GM19043 (cell line): ENCODE results near the gene WDR37.
A peak's percentile ranks its signal among the peaks of the same experiment; 100 is the strongest.
"Not testable (repeated sequence)": the region's sequence is repeated elsewhere in the genome, so short reads cannot be mapped to it uniquely, and the experiment has no call there.

Experiments used
- ATAC-seq: cut with Tn5 transposase; IDR thresholded peaks from one replicate; pipeline ENCODE4 v1.9.1; 2021; ENCODE audit warnings: low read depth; ENCODE audit not compliant: unreplicated experiment

Gene WDR37

DNA sequence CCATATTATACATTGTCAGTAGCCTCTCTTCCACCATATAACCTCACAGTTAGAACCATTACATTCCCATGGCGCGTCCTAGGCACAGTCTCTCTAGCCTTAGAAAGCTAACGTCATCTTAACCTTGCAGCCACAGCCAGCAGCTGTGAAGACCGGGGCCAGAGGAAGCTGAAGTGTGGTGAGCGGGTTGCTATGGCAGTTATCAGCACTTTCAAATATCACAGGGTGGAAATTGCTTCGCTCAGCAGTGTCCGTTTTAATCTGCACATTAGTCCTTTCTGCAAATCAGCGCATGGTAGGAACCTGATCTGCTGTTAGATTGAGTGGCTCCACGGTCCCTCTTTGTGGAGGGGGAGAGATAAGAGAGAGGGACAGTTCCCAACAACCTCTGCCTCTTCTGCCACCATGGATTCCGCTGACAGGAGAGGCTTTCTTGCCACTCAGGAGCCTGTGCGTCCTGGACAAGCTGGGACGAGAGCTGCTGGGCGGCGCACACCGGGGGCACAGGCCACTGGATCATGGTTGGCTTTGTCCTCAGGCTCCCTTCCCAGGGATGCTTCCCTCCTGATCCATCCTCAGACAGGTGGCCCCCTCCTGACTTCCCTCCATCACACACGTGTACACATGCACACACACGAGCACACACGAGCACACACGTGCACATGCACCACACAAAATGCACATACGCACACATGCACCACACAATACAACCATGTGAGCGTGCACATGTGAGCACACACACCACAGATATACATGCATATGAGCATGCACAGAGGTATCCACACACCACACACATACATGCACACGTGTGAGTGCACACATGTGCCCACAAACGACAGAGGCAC lies 93.8 kb downstream of the WDR37 start:
- ATAC-seq = no peak

DNA sequence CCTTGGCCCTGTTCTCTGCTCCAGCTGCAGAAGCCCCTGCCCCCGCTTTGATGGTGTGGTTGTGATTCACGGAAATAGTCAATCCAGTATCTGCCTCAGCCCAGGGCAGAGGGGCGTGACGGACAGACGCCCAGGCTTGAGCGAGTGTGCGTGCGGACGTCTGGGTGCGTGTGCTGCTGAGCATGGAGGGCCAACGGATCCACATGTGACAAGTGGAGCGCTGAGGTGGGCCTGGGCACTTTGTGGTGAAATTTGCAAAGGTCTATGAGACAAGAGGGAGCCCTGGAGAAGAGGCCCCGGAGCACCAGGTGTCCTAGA lies 94.4 kb downstream of the WDR37 start:
- ATAC-seq = no peak

DNA sequence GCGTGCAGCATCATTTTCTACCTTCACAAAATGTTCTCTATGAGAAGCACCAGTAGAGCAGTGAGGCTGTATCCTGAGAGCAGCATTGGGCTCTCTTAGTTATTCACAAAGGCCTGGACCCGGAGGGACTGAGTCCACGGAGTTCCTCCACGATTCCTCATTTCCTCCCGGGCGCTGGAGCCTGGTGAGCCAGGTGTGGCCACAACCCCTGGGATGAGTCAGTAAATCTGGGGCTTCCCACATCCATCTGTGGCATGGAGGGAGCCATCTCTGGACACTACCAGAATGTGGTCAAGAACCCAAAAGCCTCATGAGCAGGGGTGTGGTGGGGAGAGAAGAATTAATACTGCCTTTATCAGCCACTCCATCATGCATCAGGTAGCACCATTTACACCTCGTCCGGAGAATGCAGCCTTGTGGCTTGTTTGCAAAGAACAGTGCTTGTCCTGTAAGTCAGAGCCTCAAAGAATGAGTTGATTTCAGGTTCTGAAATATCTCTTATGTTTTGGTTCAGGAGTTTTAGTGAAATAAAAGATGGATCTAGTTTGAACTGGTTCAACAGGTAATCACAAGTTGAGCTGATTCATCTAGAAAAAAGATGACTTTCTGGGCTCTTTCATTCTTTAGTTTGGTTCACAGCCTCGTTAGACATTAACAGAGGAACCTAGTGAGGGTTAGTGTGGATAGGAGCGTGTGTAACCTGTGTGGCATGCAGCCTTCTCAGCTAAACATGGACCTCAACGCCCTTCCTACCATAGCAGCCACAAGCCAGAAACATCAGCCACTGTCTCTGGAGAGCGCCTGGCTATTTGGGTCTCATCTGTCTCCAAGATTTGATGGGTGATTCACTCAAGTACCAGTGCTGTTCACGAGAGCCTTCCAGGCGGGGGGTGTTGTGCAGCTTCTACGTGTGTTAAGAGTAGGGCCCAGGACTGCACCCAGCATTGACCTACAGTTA lies 95.2 kb downstream of the WDR37 start:
- peak; percentile 74 for ATAC-seq

DNA sequence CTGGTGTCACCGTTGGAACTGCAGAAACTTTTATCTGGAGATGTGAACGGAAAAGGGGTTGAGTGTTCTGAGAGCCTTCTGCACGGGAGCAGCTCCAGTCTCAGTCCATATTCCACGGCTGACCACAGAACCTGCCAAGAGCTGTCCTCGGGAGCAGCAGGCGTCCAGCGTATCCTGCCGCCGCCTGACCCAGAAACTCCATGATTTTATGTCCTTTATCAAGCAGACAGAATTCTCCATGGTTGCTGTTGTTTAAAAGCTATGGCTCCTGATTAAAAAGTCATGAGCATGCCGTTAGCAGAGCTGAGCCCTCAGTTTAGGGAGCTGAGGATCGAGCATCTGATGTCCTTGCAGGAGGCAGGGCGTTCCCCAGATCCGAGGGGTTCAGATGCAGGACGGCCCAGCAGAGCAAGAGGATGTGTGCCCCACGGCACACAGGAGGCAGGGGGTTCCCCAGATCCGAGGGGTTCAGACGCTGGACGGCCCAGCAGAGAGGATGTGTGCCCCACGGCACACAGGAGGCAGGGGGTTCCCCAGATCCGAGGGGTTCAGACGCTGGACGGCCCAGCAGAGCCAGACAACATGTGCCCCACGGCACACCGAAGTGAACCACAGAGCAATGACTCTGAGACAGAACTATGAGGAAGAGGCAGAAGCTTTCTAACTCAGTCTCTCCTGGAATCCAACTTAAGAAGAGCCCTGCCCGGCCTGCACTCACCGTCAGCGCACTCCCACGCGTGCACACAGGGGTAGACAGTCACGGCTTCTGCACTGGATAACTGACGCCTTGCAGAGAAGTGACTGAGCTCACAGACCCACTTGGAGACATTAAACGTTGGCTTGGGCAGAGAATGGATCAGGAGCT lies 96.4 kb downstream of the WDR37 start:
- ATAC-seq = no peak

- no peak for ATAC-seq
These were observed 97.1 kb downstream of the WDR37 start for GRCh38 chr10:1153251-1153763.

DNA sequence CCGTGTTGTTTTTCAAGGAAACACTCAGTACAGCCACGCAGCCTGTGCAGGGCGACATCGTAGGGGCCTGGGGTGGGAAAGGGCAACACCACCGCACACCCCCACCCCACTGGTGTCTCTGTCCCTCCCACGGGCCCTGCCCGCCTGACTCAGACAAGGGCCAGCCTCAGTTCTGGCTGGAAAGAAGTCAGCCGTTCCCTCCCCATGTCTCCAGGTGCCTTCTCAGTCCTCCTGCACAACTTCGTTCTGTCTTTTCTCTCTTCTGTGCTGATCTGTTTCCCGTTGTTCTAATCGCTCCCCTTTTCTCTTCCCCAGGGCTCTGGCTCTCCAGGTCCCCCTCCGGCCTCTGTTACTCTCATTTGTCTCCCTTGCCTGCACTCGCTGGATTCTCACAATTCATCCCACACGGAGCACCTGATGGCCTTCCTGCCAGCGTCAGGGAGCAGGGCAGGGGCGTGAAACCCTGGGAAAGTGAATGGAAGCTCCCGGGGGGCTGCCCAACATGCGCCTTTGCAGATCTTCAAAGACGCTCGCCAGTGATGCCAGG lies 97.7 kb downstream of the WDR37 start:
- no peak for ATAC-seq

GRCh38 chr10:1154531-1155295 lies 98.5 kb downstream of the WDR37 start:
- ATAC-seq = no peak

GRCh38 chr10:1155791-1156615 lies 99.8 kb downstream of the WDR37 start:
- no peak for ATAC-seq

- ATAC-seq = no peak
These were observed 100.4 kb downstream of the WDR37 start for GRCh38 chr10:1156616-1156886.

DNA sequence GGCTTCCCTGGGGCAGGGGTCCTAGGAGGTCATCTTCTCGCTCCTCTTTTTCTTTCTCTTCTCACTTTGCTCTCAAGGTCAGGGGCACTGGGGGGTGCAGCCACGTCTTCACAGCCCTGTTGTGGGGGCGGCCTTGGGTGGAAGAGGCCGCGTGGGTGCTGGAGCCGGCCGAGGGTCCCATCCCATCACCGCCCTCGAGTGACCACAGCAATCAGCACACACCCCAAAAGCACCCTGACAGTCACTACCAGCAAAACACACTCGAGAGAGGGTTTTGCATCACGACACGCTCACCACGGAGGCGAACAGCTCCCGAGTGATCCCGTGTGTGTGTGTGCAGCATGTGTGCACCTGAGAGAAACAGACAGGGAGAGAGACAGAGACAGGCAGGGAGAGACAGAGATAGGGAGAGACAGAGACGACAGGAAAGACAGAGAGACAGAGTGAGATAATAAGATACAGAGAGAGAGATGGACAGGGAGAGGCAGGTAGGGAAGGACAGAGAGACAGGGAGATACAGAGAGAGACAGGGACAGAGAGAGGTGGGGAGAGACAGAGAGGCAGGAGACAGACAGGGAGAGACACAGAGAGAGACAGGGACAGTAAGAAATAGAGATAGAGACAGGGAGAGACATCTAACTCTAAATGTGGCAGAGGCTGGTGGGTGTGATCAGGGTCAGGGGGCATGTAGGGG lies 100.9 kb downstream of the WDR37 start:
- ATAC-seq = no peak

- ATAC-seq = no peak
These were observed 101.4 kb downstream of the WDR37 start for GRCh38 chr10:1157615-1157933.

- ATAC-seq = no peak
These were observed 101.9 kb downstream of the WDR37 start for GRCh38 chr10:1158066-1158465.

DNA sequence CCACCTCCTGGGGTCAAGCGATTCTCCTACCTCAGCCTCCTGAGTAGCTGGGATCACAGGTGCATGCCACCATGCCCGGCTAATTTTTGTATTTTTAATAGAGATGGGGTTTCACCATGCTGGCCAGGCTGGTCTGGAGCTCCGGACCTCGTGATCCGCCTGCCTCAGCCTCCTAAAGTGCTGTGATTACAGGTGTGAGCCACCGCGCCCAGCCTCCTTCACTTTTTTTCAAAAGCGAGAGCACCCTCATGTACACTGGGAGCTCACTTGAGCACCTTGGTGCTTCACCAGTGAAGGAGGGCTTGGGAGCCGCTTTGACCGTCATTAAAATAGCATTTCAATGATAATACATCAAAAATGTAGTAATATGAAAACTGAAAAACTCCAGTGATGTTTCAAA lies 102.4 kb downstream of the WDR37 start:
- not testable (repeated sequence) for ATAC-seq

GRCh38 chr10:1159131-1160061 lies 103.2 kb downstream of the WDR37 start:
- ATAC-seq = no peak

- no peak for ATAC-seq
These were observed 104.6 kb downstream of the WDR37 start for GRCh38 chr10:1160561-1161314.

- not testable (repeated sequence) for ATAC-seq
These were observed 105.1 kb downstream of the WDR37 start for GRCh38 chr10:1161315-1161673.
